Ascending aorta (tissue), 2 donors: ENCODE data around the gene EEF2. TPM values are rescaled to one million over a fixed set of nuclear protein-coding genes. Genes with fewer than 3 reads are reported as not detected.
"Not testable (repeated sequence)": the region's sequence is repeated elsewhere in the genome, so short reads cannot be mapped to it uniquely, and the experiment has no call there.

ENCODE experiments used
- DNase-seq, 2 donors: peaks; one replicate each; pipeline ENCODE4 v3.0.0-alpha.2; 2019; ENCODE audit warnings: low spot score in 2 of 2
- H3K27ac ChIP-seq, 2 donors: fragments of 200-600 bp; sonication (generic); one replicate each; pipeline ENCODE4 v1.5.1; 2016 to 2017; ENCODE audit warnings: mild to moderate bottlenecking in 1 of 2
- H3K27me3 ChIP-seq: fragments of 200-600 bp; sonication (generic); one replicate; pipeline ENCODE4 v1.5.1; 2017
- H3K36me3 ChIP-seq, 2 donors: fragments of 200-600 bp; sonication (generic); one replicate each; pipeline ENCODE4 v1.5.1; 2016
- H3K4me1 ChIP-seq, 2 donors: fragments of 200-600 bp; sonication (generic); one replicate each; pipeline ENCODE4 v1.5.1; 2016 to 2017; ENCODE audit warnings: mild to moderate bottlenecking in 1 of 2
- H3K4me3 ChIP-seq, 2 donors: fragments of 200-600 bp; sonication (generic); one replicate each; pipeline ENCODE4 v1.5.1; 2016 to 2017; ENCODE audit warnings: mild to moderate bottlenecking in 1 of 2
- H3K9me3 ChIP-seq, 2 donors: fragments of 200-600 bp; sonication (generic); one replicate each; pipeline ENCODE4 v1.5.1; 2016
- intact Hi-C: fragments of 100-400 bp; cut with DNase I; formaldehyde crosslinking; loops from one replicate; pipeline ENCODE4 v1.15.1; 2023
- total RNA-seq: library from RNA; depleted of rRNA; stranded (reverse); fragments of >200 nt; gene quantifications from one replicate; pipeline ENCODE4 v1.1.0, GENCODE V29; 2016
- TF ChIP-seq, protein P1 (sequence below), 3 experiments: fragments of 200-600 bp in 2 of 3; fragments of 450-650 bp in 1 of 3; sonication (generic) in 2 of 3; IDR thresholded peaks; one replicate each; pipeline ENCODE4 v1.5.1; 2016 to 2019; ENCODE audit warnings: antibody characterized with exemption in 3 of 3, mild to moderate bottlenecking in 1 of 3, moderate library complexity in 1 of 3

The EEF2 gene
- total RNA-seq, 1 donor from 2014 or later: 1,544 TPM

DNA sequence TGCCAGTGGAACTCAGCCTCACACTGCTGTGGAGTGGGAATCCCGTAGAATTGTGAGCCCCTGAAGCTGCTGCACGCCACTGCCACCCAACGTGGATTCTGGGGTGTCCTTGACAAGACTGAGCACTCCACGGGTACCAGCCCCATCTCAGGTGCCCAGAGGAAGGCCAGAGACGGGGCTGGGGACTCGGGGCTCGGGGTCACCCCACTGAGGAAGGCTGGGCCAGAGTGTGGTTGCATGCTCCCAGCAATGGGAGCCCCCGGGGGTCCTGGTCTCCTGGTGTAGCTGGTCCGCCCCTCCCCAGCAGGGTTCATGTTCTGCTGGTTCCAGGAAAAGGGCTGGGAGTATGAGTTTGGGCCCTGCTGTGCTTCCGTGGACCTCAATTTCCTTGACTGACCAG lies 29.6 kb downstream of the EEF2 start:
- intact Hi-C loops: no loop called here
- no peak for DNase-seq
- Histone ChIP-seq H3K9me3 (no peaks in the 10 kb centered on the region), H3K27me3 (no peaks in the 10 kb centered on the region), H3K27ac (no peak overlapping the region), H3K4me3 (no peak overlapping the region), H3K36me3 (peaks cover 47 to 49% of the 10 kb centered on the region in 2 donors), H3K4me1 (peaks cover 5 to 13% of the 10 kb centered on the region in 2 donors)
- TF ChIP-seq, protein P1, sequence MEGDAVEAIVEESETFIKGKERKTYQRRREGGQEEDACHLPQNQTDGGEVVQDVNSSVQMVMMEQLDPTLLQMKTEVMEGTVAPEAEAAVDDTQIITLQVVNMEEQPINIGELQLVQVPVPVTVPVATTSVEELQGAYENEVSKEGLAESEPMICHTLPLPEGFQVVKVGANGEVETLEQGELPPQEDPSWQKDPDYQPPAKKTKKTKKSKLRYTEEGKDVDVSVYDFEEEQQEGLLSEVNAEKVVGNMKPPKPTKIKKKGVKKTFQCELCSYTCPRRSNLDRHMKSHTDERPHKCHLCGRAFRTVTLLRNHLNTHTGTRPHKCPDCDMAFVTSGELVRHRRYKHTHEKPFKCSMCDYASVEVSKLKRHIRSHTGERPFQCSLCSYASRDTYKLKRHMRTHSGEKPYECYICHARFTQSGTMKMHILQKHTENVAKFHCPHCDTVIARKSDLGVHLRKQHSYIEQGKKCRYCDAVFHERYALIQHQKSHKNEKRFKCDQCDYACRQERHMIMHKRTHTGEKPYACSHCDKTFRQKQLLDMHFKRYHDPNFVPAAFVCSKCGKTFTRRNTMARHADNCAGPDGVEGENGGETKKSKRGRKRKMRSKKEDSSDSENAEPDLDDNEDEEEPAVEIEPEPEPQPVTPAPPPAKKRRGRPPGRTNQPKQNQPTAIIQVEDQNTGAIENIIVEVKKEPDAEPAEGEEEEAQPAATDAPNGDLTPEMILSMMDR (IDR thresholded peaks at IDR 0.05): no peak

DNA sequence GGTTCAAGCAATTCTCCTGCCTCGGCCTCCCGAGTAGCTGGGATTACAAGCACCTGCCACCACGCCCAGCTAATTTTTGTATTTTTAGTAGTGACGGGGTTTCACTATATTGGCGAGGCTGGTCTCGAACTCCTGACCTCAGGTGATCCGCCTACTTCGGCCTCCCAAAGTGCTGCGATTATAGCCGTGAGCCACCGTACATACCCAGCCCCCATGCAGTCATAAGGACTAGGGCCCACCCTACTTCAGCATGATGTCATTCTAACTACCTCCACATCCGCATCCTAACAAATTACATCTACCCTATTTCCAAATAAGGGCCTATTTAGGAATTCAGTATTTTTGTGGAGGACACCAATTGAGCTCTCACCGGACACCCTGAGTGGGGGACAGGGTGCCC lies 30.0 kb downstream of the EEF2 start:
- H3K27ac ChIP-seq, H3K9me3 ChIP-seq, intact Hi-C loops, H3K27me3 ChIP-seq, DNase-seq, H3K4me3 ChIP-seq: not testable (repeated sequence)
- peaks cover 43 to 45% of the 10 kb centered on the region in 2 donors for H3K36me3 ChIP-seq
- peaks cover 5 to 17% of the 10 kb centered on the region in 2 donors for H3K4me1 ChIP-seq

DNA sequence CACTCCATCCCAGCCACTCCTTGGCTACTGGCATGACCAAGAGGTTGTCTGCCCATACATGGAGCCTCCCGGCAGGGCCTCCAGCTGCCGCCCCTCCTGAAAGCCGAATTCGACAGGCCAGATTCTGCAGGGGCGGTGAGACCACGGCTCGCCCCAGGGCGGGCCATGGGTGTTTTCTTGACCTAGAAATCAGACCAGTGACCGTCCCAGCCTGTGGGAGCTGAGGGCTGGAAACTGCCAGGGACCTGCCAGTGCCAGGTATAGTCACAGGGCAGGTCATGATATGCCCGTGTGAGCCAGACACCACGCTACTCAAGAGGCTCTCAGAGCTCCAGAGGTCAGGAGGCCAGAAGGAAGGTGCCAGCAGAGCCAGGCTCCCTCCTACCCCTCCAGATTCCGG lies 31.2 kb downstream of the EEF2 start:
- peaks cover 5 to 18% of the 10 kb centered on the region in 2 donors for H3K4me1 ChIP-seq
- H3K9me3 ChIP-seq: no peaks in the 10 kb centered on the region
- TF ChIP-seq, protein P1 (IDR thresholded peaks at IDR 0.05): no peak
- H3K36me3 ChIP-seq: peaks cover 31 to 33% of the 10 kb centered on the region in 2 donors
- DNase-seq: no peak
- no peaks in the 10 kb centered on the region for H3K27me3 ChIP-seq
- H3K4me3 ChIP-seq: no peak overlapping the region
- intact Hi-C loops: no loop called here
- H3K27ac ChIP-seq: peak overlapping the region in 1 of 2 donors; percentile 27

DNA sequence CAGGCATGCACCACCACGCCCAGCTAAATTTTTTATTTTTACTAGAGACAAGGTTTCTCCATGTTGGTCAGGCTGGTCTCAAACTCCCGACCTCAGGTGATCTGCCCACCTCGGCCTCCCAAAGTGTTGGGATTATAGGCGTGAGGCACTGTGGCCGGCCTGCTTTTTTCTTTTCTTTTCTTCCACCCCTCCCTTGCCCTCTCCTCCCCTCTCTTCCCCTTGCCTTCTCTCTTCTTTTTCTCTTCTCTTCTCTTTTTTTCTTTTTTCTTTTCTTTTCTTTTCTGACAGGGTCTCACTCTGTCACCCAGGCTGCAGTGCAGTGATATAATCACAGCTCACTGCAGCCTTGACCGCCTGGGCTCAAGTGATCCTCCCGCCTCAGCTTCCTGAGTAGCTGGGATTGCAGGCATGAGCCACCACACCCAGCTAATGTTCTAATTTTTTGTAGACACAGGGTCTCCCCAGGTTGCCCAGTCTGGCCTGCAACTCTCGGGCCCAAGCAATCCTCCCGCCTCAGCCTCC lies 32.4 kb downstream of the EEF2 start:
- Histone ChIP-seq H3K4me1 (peaks cover 5 to 15% of the 10 kb centered on the region in 2 donors), H3K36me3 (peaks cover 19 to 20% of the 10 kb centered on the region in 2 donors), H3K27ac (peak overlapping the region in 1 of 2 donors; percentile 34)
- intact Hi-C loops, H3K9me3 ChIP-seq, DNase-seq, H3K4me3 ChIP-seq, H3K27me3 ChIP-seq: not testable (repeated sequence)

DNA sequence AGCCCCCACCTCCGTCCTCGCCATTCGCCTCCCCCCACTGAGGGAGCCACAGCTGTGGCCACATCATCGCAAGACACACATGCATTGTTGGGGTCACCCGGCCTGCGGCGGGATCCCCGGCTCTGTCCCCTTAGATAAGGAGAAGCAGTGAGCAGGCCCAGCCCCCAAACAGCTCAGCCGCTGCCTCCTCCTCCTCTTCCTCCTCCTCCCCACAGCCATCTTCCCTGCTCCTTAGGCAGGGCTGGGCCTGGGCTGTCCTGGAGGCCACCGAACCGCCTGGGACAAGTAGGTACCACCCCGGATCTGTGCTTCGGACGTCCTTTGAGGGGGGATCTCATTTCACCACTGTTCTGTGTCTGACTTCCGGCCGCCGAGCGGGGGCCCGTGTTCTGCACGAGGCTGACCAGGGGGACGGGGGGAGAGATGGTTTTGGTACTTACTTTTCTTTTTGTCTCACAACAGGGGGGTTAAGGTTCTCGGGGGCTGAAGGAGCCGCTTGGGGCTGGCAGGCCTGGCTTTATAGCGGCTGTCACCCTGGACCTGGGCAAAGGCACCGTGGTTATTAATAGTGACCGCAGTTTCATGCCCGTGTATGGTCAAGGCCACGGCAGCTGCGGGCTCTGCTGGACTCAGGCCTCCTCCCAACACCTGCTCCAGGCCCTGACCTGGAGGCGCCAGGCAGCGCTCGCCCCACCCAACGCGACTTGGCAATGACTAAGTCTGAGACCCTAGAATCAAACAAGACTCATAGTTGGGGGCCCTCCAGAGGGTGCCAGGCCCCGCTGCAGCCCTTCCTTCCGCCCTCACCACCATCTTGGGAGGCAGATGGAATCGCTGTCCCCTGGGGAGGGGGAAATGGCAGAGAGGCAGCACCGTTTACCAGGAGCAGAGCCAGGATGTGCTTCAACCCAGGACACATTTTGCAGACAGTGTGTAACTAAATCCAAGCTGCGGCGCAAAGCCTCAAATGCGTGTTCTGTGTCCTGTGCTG lies 34.1 kb downstream of the EEF2 start:
- Histone ChIP-seq H3K4me1 (peaks cover 5 to 15% of the 10 kb centered on the region in 2 donors), H3K9me3 (no peaks in the 10 kb centered on the region), H3K27ac (peak overlapping the region; percentile 26 to 84), H3K4me3 (peak overlapping the region; percentile 23 to 45), H3K27me3 (no peaks in the 10 kb centered on the region), H3K36me3 (peaks cover 7 to 8% of the 10 kb centered on the region in 2 donors)
- TF ChIP-seq, protein P1 (IDR thresholded peaks at IDR 0.05): no peak
- intact Hi-C loops: no loop called here
- DNase-seq: peak in 1 of 2 donors; percentile 69

DNA sequence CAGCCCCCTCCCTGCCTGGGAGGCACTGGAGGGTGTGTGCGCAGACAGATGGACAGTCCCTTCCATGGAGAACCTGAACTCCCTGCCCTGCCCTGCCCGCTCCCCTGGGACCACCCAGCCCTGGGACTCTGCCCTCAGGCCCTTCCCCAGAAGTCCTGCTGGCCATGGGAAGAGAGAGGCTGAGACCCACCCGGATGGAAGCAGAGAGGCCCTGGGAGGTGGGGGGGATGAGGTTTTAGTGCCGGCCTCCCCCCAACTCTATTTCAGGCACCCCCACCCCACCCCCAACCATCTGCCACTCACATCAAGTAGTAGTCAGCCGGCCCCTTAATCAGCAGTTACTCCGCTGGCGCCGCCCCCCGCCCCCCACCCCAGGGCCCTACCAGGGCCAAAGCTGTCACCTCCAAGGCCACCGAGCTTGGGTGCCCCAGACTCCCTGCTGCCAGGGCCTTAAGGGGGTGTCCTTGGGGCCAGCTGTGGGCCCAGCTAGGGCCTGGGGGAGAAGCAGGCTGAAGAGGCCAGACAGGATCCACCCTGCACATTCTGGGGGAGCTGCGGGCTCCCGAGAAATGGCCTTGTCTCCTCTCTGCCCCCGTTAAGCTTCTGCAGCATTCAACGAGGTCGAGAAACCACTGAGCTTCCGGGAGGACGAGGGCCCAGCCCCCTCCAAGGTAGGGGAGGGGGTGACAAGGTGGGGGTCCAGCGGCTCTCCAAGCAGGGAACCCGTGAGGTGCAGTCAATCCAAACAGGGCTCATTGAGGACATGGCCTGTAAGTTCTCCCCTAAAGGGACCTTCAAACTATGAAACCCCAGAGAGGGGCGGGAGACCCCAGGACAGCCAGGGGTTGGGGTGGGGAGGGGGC lies 35.0 kb downstream of the EEF2 start:
- H3K9me3 ChIP-seq: no peaks in the 10 kb centered on the region
- intact Hi-C loops: no loop called here
- TF ChIP-seq, protein P1 (IDR thresholded peaks at IDR 0.05): no peak
- no peak for DNase-seq
- no peaks in the 10 kb centered on the region for H3K36me3 ChIP-seq
- H3K4me3 ChIP-seq: peak overlapping the region in 1 of 2 donors; percentile 45
- peaks cover 5 to 15% of the 10 kb centered on the region in 2 donors for H3K4me1 ChIP-seq
- H3K27ac ChIP-seq: peak overlapping the region; percentile 26 to 84
- no peaks in the 10 kb centered on the region for H3K27me3 ChIP-seq
